ENCODE data around the gene PITPNM3.

PITPNM3 gene

DNA sequence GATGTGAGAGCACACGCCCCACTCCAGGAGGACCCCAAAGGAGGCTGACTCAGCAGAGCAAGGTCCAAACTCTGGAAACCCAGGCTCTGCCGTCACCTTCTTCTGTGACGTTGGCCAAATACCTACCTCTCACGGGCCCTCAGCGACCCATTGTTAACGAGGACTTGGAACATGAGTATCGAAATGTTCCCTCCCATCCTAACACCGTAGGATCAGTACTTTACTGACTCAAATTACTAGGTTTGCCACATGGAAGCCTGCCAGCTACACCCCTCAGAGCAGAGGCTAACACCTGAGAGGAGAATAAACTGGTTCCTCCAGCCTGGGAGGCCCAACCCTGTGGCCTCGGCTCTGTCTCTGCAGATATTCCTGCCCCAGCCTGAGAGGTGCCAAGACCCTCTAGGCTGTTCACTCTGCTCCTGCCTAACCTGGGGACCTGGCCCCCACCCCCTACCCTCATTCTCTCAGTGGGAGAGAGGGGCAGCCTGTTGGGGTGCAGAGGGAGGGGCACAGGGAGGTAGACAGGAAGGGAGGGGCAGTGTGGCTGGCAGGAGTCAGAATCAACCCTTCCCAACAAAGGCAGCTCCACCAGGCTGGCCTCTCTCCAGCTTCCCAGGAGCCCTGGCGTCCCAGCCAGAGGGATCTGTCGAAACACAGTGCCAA, 4.4 kb downstream of the PITPNM3 start:
- TF ChIP-seq POLR2A (IDR thresholded peaks at IDR 0.05; ENCODE audit: low read length), result no peak
- no peak for DNase-seq

GRCh38 chr17:6551356-6551755, 5.0 kb downstream of the PITPNM3 start:
- no peak for DNase-seq
- TF ChIP-seq GATA1 (IDR thresholded peaks at IDR 0.05; ENCODE audit: low read depth, low read length), result no peak
- no peak for TF ChIP-seq POLR2A (IDR thresholded peaks at IDR 0.05; ENCODE audit: low read length)

- no peak for DNase-seq
- TF ChIP-seq POLR2A (IDR thresholded peaks at IDR 0.05; ENCODE audit: low read length), result no peak
- TF ChIP-seq GATA1 (IDR thresholded peaks at IDR 0.05; ENCODE audit: low read depth, low read length), result no peak
Observed at GRCh38 chr17:6549384-6550036, 6.8 kb downstream of the PITPNM3 start.

GRCh38 chr17:6548578-6549330, 7.6 kb downstream of the PITPNM3 start:
- DNase-seq, result no peak
- TF ChIP-seq POLR2A (IDR thresholded peaks at IDR 0.05; ENCODE audit: low read length), result no peak
- TF ChIP-seq GATA1 (IDR thresholded peaks at IDR 0.05; ENCODE audit: low read depth, low read length), result no peak

GRCh38 chr17:6548034-6548433, 8.3 kb downstream of the PITPNM3 start:
- TF ChIP-seq POLR2A (IDR thresholded peaks at IDR 0.05; ENCODE audit: low read length) (no peak), GATA1 (IDR thresholded peaks at IDR 0.05; ENCODE audit: low read depth, low read length) (no peak)
- DNase-seq, result no peak

GRCh38 chr17:6547336-6547735, 9.0 kb downstream of the PITPNM3 start:
- DNase-seq, result no peak
- no peak for TF ChIP-seq POLR2A (IDR thresholded peaks at IDR 0.05; ENCODE audit: low read length)
- TF ChIP-seq GATA1 (IDR thresholded peaks at IDR 0.05; ENCODE audit: low read depth, low read length), result no peak

DNA sequence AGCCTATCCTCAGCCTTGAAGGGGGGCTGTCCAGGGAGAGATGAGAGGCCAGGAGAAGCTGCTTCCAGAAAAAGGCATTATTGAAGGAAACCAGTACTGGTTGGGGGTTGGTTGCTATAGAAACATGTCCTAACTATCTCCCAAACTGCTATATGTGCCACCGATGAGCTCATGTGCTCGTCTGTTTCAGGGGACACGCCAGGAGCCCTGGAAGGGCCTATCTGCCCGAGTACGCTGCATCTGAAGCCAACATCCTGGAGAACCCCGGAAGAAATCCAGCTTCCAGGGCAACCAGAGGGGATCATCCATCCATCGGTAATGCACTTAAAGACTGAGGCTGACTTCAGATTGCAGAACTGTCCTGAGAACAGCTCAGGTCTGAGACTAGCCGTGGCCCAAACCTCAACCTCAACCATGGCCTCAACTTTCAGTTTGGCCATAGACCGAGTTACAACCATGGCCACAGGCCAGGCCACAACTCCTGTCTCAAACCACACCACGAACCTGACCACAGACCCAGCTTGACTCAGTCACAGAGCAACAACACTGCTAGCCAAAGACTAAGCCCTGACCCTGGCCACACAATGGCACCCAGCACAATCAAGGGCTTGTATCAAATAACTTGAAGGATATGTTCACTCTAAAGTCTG, 10.2 kb downstream of the PITPNM3 start:
- no peak for DNase-seq
- TF ChIP-seq POLR2A (IDR thresholded peaks at IDR 0.05; ENCODE audit: low read length) (no peak), GATA1 (IDR thresholded peaks at IDR 0.05; ENCODE audit: low read depth, low read length) (no peak)

DNA sequence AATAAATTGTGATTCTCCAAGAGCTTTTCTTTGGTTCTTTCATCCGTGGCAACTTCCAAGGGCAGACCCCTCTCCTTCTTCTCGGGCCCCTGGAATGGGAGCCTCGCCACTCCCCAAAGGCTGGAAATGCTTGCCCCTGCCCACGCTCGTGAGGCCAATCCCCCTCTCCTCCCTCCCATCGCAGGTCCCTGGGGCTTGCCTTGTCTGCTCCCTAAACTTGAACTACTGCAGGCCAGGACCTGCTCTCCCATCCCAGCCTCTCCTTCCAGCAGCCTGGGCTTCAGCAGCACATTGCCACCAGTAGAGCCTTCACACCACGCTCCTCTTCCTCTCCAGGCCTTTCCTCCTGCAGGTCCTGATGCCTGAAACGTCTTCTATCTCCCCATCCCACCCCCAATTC, 11.1 kb downstream of the PITPNM3 start:
- no peak for DNase-seq
- TF ChIP-seq GATA1 (IDR thresholded peaks at IDR 0.05; ENCODE audit: low read depth, low read length), result no peak
- TF ChIP-seq POLR2A (IDR thresholded peaks at IDR 0.05; ENCODE audit: low read length), result no peak

GRCh38 chr17:6544011-6544370, 12.4 kb downstream of the PITPNM3 start:
- TF ChIP-seq GATA1 (IDR thresholded peaks at IDR 0.05; ENCODE audit: low read depth, low read length), result no peak
- no peak for TF ChIP-seq POLR2A (IDR thresholded peaks at IDR 0.05; ENCODE audit: low read length)

GRCh38 chr17:6543079-6544010, 13.0 kb downstream of the PITPNM3 start:
- no peak for DNase-seq
- TF ChIP-seq GATA1 (IDR thresholded peaks at IDR 0.05; ENCODE audit: low read depth, low read length), result no peak
- no peak for TF ChIP-seq POLR2A (IDR thresholded peaks at IDR 0.05; ENCODE audit: low read length)

More at GRCh38 chr17:6544011-6544370, 12.4 kb downstream of the PITPNM3 start:
- no peak for DNase-seq

GRCh38 chr17:6542577-6542976, 13.8 kb downstream of the PITPNM3 start:
- no peak for TF ChIP-seq POLR2A (IDR thresholded peaks at IDR 0.05; ENCODE audit: low read length)
- TF ChIP-seq GATA1 (IDR thresholded peaks at IDR 0.05; ENCODE audit: low read depth, low read length), result no peak
- DNase-seq, result no peak

GRCh38 chr17:6541886-6542285, 14.5 kb downstream of the PITPNM3 start:
- no peak for DNase-seq
- TF ChIP-seq GATA1 (IDR thresholded peaks at IDR 0.05; ENCODE audit: low read depth, low read length), result no peak
- TF ChIP-seq POLR2A (IDR thresholded peaks at IDR 0.05; ENCODE audit: low read length), result no peak

- TF ChIP-seq POLR2A (IDR thresholded peaks at IDR 0.05; ENCODE audit: low read length), result no peak
- no peak for TF ChIP-seq GATA1 (IDR thresholded peaks at IDR 0.05; ENCODE audit: low read depth, low read length)
- DNase-seq, result no peak
Observed at GRCh38 chr17:6539871-6540270, 16.5 kb downstream of the PITPNM3 start.
